Subcutaneous adipose tissue (tissue), 4 donors: ENCODE measurements around the gene BAAT. TPM values are rescaled to one million over a fixed set of nuclear protein-coding genes. Genes with fewer than 3 reads are reported as not detected.

Experiments
- CTCF ChIP-seq: fragments of 450-650 bp; IDR thresholded peaks from one replicate; pipeline ENCODE4 v1.5.1; 2016; ENCODE audit warnings: low read depth, mild to moderate bottlenecking, control low read depth, antibody characterized with exemption, moderate library complexity
- total RNA-seq, 4 donors: library from RNA; depleted of rRNA; stranded (reverse); fragments of >200 nt; gene quantifications; one replicate each; pipeline ENCODE4 v1.1.0, GENCODE V29; 2016

BAAT gene
- total RNA-seq, 4 donors from 2014 or later, result not detected

GRCh38 chr9:101414839-101415238 lies 30.0 kb upstream of the BAAT start:
- no peak for TF ChIP-seq CTCF

- no peak for TF ChIP-seq CTCF
These were observed 24.3 kb upstream of the BAAT start for GRCh38 chr9:101409079-101409477.

- no peak for TF ChIP-seq CTCF
These were observed 23.7 kb upstream of the BAAT start for GRCh38 chr9:101408374-101409078.

- no peak for TF ChIP-seq CTCF
These were observed 18.9 kb upstream of the BAAT start for GRCh38 chr9:101403516-101404285.

GRCh38 chr9:101400120-101400519 lies 15.3 kb upstream of the BAAT start:
- no peak for TF ChIP-seq CTCF

GRCh38 chr9:101399643-101399970 lies 14.8 kb upstream of the BAAT start:
- TF ChIP-seq CTCF, result no peak

GRCh38 chr9:101398930-101399642 lies 14.3 kb upstream of the BAAT start:
- TF ChIP-seq CTCF, result no peak
